OCI-LY3 (cell line): ENCODE data around the gene TRH.
"Not testable (repeated sequence)": the region's sequence is repeated elsewhere in the genome, so short reads cannot be mapped to it uniquely, and the experiment has no call there.

Experiments used
- H2AFZ ChIP-seq: fragments of 200-600, 300-600 bp; shearing (Covaris generic); 2 replicates; pipeline ENCODE4 v1.6.0; 2014; ENCODE audit warnings: antibody characterized with exemption, low read depth, low read length
- H3K27ac ChIP-seq: fragments of 200-600, 300-600 bp; sonication (generic); 2 replicates; pipeline ENCODE4 v1.5.1; 2014; ENCODE audit warnings: mild to moderate bottlenecking, low read length, moderate library complexity, mixed read lengths
- H3K27me3 ChIP-seq: fragments of 200-600, 300-600 bp; sonication (generic); 2 replicates; pipeline ENCODE4 v1.6.1; 2014; ENCODE audit warnings: low read depth, low read length, mixed read lengths
- H3K36me3 ChIP-seq: fragments of 200-600, 300-600 bp; sonication (generic); replicated peaks from 2 replicates; pipeline ENCODE3; 2014; ENCODE audit warnings: low read depth, low read length, mixed read lengths
- H3K4me1 ChIP-seq: fragments of 300-600, 200-600 bp; sonication (generic); 2 replicates; pipeline ENCODE4 v1.6.1; 2014; ENCODE audit warnings: low read length, mixed read lengths
- H3K4me2 ChIP-seq: fragments of 200-600, 300-600 bp; sonication (generic); 2 replicates; pipeline ENCODE4 v1.6.1; 2014; ENCODE audit warnings: low read length, mixed read lengths
- H3K4me3 ChIP-seq: fragments of 300-600, 200-600 bp; sonication (generic); 2 replicates; pipeline ENCODE4 v1.5.1; 2014; ENCODE audit warnings: antibody characterized with exemption, mild to moderate bottlenecking, low read length, moderate library complexity
- H3K79me2 ChIP-seq: fragments of 300-600, 200-600 bp; shearing (Covaris generic); 2 replicates; pipeline ENCODE4 v1.6.1; 2014; ENCODE audit warnings: mild to moderate bottlenecking, low read length, mixed read lengths
- H3K9ac ChIP-seq: fragments of 300-600, 200-600 bp; shearing (Covaris generic); 2 replicates; pipeline ENCODE4 v1.6.0; 2014; ENCODE audit warnings: mild to moderate bottlenecking, low read length, moderate library complexity
- H3K9me3 ChIP-seq: fragments of 200-600, 300-600 bp; shearing (Covaris generic); 2 replicates; pipeline ENCODE4 v1.6.1; 2014; ENCODE audit warnings: low read length, mixed read lengths; ENCODE audit not compliant: insufficient read depth
- H4K20me1 ChIP-seq: fragments of 200-600, 300-600 bp; sonication (generic); 2 replicates; pipeline ENCODE4 v1.6.1; 2016; ENCODE audit warnings: low read length, mixed read lengths; ENCODE audit not compliant: insufficient read depth
- TF ChIP-seq, protein P1 (sequence below): fragments of 200-600, 300-600 bp; sonication (generic); IDR thresholded peaks from 2 replicates; pipeline ENCODE4 v1.5.1; 2014; ENCODE audit warnings: antibody characterized with exemption, low read length, low read depth

TRH gene

DNA sequence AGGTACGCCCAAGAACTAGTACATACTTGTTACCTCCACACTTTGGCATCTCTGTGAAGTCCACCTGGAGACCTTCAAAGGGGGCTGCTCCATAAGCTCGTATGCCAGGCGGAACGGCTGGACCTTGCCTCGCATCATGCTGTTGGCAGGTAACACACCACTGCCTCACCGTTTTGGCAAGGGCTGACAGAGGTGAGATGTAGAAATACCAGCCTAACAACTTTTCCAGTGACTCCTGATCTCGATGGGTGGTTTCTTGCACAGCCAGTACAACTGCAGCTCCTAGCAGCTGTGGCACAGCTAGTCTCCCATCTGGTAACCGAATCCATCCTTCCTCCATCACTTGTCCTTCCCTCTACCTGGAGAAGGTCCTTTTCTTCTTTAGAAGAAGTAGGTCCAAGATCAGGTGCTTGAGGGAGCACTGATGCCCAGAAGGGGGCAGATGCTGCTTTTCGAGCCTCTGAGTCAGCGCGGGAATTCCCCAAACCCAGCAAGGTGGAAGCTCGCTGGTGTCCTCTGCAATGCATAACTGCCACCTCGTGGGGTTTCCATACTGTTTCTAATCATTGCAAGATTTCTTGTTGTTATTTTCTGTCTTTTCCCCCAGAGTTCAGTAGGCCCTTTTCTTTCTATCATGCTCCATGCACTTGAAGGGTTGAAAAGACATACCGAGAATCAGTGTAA, 51.8 kb downstream of the TRH start:
- not testable (repeated sequence) for H3K27me3 ChIP-seq, H3K27ac ChIP-seq, H3K4me1 ChIP-seq, H2AFZ ChIP-seq, H3K9ac ChIP-seq, H4K20me1 ChIP-seq, H3K9me3 ChIP-seq, H3K36me3 ChIP-seq, H3K4me3 ChIP-seq, H3K4me2 ChIP-seq, H3K79me2 ChIP-seq
- TF ChIP-seq, protein P1, sequence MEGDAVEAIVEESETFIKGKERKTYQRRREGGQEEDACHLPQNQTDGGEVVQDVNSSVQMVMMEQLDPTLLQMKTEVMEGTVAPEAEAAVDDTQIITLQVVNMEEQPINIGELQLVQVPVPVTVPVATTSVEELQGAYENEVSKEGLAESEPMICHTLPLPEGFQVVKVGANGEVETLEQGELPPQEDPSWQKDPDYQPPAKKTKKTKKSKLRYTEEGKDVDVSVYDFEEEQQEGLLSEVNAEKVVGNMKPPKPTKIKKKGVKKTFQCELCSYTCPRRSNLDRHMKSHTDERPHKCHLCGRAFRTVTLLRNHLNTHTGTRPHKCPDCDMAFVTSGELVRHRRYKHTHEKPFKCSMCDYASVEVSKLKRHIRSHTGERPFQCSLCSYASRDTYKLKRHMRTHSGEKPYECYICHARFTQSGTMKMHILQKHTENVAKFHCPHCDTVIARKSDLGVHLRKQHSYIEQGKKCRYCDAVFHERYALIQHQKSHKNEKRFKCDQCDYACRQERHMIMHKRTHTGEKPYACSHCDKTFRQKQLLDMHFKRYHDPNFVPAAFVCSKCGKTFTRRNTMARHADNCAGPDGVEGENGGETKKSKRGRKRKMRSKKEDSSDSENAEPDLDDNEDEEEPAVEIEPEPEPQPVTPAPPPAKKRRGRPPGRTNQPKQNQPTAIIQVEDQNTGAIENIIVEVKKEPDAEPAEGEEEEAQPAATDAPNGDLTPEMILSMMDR: peak; percentile 48

DNA sequence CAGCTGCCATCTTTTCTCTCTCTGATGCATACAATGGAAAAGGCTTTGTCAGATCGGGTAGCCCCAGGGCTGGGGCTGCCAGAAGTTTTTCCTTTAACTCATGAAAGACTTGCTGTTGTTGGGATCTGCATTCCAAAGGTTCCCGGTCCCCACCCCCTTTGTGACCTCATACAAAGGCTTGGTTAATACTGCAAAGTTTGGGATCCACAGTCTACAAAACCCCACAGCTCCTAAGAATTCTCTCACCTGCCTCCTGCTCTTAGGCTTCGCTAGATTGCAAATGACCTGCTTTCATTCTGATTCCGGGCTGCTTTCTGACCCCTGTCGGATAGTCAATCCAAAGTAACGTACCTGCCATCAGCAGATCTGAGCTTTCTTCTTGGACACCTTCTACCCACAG, 52.9 kb downstream of the TRH start:
- H3K4me2 ChIP-seq, H3K9ac ChIP-seq, H3K27ac ChIP-seq, H4K20me1 ChIP-seq, H3K27me3 ChIP-seq, H3K36me3 ChIP-seq, H2AFZ ChIP-seq, H3K4me1 ChIP-seq, H3K79me2 ChIP-seq, H3K9me3 ChIP-seq, H3K4me3 ChIP-seq: not testable (repeated sequence)
